ENCODE measurements around the gene SET. TPM values are rescaled to one million over a fixed set of nuclear protein-coding genes. Genes with fewer than 3 reads are reported as not detected.

SET gene
- total RNA-seq, 1 donor from 2014 or later, result 168 TPM

DNA sequence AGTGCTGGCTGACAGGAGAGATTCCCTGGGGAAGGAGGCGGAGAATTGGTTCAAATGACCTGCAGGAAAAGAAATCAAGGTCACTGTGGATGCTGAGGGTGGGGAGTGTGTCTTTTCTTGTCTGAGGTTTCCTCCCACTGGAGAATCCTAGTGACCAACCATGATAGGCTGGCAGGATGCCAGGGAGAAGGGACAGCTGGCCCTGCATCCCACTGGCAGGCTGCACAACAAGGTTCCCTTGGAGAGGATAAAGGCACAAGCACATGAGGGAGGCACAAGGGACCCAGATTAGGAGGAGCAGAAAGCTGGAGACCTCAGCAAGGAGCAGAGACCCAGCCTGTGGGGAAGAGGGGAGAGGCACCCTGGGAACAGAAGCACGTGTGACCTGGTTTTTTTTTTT is 46.4 kb downstream of the SET start:
- Histone ChIP-seq H3K9me3 (replicated peaks) (no peaks in the 10 kb centered on the region), H3K27ac (replicated peaks) (no peak overlapping the region), H3K36me3 (peaks cover 72% of the 10 kb centered on the region), H3K4me3 (no peak overlapping the region), H3K4me1 (peaks cover 3% of the 10 kb centered on the region), H3K27me3 (ENCODE audit: low read depth) (no peaks in the 10 kb centered on the region)
- intact Hi-C loops (cut with micrococcal nuclease), result no loop called here
- DNase-seq, result no peak
- TF ChIP-seq, protein P1, sequence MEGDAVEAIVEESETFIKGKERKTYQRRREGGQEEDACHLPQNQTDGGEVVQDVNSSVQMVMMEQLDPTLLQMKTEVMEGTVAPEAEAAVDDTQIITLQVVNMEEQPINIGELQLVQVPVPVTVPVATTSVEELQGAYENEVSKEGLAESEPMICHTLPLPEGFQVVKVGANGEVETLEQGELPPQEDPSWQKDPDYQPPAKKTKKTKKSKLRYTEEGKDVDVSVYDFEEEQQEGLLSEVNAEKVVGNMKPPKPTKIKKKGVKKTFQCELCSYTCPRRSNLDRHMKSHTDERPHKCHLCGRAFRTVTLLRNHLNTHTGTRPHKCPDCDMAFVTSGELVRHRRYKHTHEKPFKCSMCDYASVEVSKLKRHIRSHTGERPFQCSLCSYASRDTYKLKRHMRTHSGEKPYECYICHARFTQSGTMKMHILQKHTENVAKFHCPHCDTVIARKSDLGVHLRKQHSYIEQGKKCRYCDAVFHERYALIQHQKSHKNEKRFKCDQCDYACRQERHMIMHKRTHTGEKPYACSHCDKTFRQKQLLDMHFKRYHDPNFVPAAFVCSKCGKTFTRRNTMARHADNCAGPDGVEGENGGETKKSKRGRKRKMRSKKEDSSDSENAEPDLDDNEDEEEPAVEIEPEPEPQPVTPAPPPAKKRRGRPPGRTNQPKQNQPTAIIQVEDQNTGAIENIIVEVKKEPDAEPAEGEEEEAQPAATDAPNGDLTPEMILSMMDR (IDR thresholded peaks at IDR 0.05; ENCODE audit: borderline replicate concordance), result no peak

DNA sequence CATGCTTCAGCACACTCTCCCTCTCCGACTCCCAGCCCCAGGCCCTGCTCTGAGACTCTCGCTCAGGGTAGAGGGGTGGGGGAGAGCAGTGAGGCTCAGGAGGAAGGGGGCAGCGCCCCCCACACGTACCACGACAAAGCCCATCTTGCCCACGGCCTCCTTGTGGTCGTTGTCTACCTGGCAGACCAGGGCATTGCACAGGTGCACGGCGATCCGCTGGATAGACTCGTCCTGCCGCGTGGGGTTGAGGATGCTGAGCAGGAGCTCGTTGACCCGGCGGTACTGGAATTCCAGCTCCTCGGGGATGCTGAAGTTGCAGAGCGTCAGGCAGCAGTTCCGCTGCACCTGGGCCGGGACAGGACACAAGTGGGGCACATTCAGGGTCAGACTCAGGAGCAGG is 53.4 kb downstream of the SET start:
- H3K36me3 ChIP-seq, result peaks cover 71% of the 10 kb centered on the region
- H3K27me3 ChIP-seq (ENCODE audit: low read depth), result no peaks in the 10 kb centered on the region
- no peak overlapping the region for H3K27ac ChIP-seq (replicated peaks)
- TF ChIP-seq, protein P1 (IDR thresholded peaks at IDR 0.05; ENCODE audit: borderline replicate concordance), result no peak
- intact Hi-C loops (cut with micrococcal nuclease), result no loop called here
- H3K9me3 ChIP-seq (replicated peaks), result no peaks in the 10 kb centered on the region
- no peaks in the 10 kb centered on the region for H3K4me1 ChIP-seq
- no peak overlapping the region for H3K4me3 ChIP-seq
- no peak for DNase-seq

DNA sequence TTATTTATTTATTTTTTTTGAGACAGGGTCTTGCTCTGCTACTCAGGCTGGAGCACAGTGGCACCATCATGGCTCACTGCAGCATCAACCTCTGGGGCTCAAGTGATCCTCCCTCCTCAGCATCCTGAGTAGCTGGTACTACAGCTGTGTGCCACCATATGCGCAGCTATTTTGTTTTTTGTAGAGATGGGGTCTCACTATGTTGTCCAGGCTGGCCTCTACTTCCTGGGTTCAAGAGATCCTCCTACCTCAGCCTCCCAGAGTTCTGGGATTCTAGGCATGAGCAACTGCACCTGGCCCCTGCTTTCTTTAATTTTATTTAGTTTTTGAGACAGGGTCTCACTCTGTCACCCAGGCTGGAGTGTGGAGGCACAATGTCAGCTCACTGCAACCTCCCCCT is 54.4 kb downstream of the SET start:
- Histone ChIP-seq H3K36me3 (peaks cover 75% of the 10 kb centered on the region), H3K9me3 (replicated peaks) (no peaks in the 10 kb centered on the region), H3K27me3 (ENCODE audit: low read depth) (no peaks in the 10 kb centered on the region), H3K4me3 (no peak overlapping the region), H3K4me1 (no peaks in the 10 kb centered on the region), H3K27ac (replicated peaks) (no peak overlapping the region)
- intact Hi-C loops (cut with micrococcal nuclease), result no loop called here
- no peak for DNase-seq
- TF ChIP-seq, protein P1 (IDR thresholded peaks at IDR 0.05; ENCODE audit: borderline replicate concordance), result no peak

Other genes starting within 250 kb of the SET start
- 16.7 TPM for gene ODF2, start 233.2 kb upstream of the SET start, total RNA-seq
- gene GLE1, start 184.5 kb upstream of the SET start, total RNA-seq, result 18.8 TPM
- gene SPTAN1, start 136.6 kb upstream of the SET start, total RNA-seq, result 269 TPM
- gene DYNC2I2, start 32.4 kb upstream of the SET start, total RNA-seq, result 32.7 TPM
- 6.3 TPM for gene PKN3, start 13.3 kb downstream of the SET start, total RNA-seq
- gene ZDHHC12, start 34.9 kb downstream of the SET start, total RNA-seq, result 6.3 TPM
- gene ZER1, start 82.7 kb downstream of the SET start, total RNA-seq, result 61.6 TPM
- 17.9 TPM for gene TBC1D13, start 98.0 kb downstream of the SET start, total RNA-seq
- 75.3 TPM for gene ENDOG, start 129.3 kb downstream of the SET start, total RNA-seq
- gene SPOUT1, start 140.6 kb downstream of the SET start, total RNA-seq, result 17.5 TPM
- 12.1 TPM for gene KYAT1, start 192.7 kb downstream of the SET start, total RNA-seq
- 19.8 TPM for gene LRRC8A, start 192.9 kb downstream of the SET start, total RNA-seq
- gene PHYHD1, start 231.8 kb downstream of the SET start, total RNA-seq, result 20.3 TPM

All from left ventricle myocardium inferior (tissue), 1 donor.